AG08396 (cell line): ENCODE measurements around the gene FBXL17.

ENCODE experiments used
- DNase-seq: peaks from one replicate; pipeline ENCODE4 v3.0.0; 2012; ENCODE audit warnings: low spot score, mixed read lengths

Gene FBXL17

GRCh38 chr5:107990881-107991810, 390.8 kb downstream of the FBXL17 start:
- no peak for DNase-seq

- DNase-seq, result no peak
Measured at GRCh38 chr5:107985144-107985543, 396.8 kb downstream of the FBXL17 start.

DNA sequence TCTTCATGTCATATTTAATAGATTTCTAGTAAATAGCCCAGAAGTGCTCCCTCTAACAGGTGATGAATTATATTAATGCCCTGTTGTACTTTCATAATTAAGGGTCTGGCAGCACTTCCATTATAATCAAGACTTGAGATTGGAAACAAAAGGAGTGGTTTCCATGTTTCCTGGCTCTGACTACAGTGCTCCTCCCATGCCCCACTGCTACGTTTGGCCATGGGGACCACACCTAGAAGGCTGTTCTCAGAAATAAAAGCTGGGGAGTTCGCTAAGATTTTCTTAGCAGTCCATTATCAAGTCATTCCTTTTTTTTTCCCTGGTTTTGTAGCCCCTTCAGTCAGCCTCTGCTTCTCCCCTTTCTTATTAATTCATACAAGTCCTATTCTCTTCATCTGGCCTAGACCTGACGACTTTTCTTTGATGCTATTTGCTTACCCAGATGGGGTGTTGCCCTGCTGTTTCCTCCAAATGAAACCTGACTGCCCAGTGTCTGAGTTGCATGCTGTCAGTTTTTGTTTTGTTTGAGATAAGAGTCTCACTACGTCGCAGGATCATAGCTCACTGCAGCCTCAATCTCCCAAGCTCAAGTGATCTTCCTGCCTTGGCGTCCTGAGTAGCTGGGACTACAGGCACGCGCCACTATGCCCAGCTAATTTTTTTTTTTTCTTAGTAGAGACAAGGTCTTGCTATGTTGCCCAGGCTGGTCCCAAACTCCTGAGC, 399.0 kb downstream of the FBXL17 start:
- DNase-seq, result no peak

GRCh38 chr5:107980923-107981692, 400.8 kb downstream of the FBXL17 start:
- no peak for DNase-seq

- DNase-seq, result no peak
Measured at GRCh38 chr5:107979900-107980299, 402.0 kb downstream of the FBXL17 start.

GRCh38 chr5:107979291-107979690, 402.6 kb downstream of the FBXL17 start:
- DNase-seq, result no peak

- DNase-seq, result no peak
Measured at GRCh38 chr5:107977550-107978071, 404.3 kb downstream of the FBXL17 start.

- DNase-seq, result no peak
Measured at GRCh38 chr5:107975568-107975967, 406.3 kb downstream of the FBXL17 start.

- DNase-seq, result no peak
Measured at GRCh38 chr5:107971846-107972245, 410.1 kb downstream of the FBXL17 start.

GRCh38 chr5:107969847-107970246, 412.1 kb downstream of the FBXL17 start:
- DNase-seq, result no peak

DNA sequence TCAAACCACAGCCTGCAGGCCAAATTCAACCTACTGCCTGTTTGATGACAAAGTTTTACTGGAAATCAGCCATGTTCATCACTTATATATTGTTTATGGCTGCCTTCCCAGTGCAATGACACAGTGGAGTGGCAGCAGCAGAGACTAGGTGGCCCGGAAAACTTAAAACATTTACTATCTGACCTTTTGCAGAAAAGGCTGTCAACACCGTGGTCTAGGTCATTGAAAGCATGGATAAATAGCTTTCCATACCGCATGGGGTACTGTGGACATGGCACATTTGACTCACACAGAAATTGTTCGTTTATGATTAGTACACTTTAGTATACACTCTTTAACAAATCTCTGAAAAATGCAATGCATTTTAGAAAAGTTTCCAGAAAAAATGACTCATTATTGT, 412.9 kb downstream of the FBXL17 start:
- DNase-seq, result peak; percentile 10

DNA sequence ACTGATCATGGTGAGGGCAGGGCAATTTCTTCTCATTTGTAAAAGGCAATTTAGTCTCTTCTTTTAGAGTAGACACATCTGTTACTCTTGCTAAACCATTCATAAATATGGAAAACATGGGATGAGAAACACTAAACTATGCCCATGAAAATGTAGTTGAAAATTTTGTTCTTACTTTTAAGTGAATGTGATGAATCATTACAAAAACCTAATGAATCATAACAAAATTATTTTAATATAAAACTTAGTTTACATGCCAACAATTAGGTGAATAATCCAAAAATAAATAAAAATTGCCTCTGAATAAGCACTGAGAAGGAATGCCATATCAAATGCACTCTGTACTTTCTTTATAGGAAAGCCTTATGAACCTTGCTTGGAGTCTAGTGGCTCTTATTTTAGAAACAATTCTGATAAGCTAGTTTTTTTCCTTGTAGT, 413.5 kb downstream of the FBXL17 start:
- no peak for DNase-seq

DNA sequence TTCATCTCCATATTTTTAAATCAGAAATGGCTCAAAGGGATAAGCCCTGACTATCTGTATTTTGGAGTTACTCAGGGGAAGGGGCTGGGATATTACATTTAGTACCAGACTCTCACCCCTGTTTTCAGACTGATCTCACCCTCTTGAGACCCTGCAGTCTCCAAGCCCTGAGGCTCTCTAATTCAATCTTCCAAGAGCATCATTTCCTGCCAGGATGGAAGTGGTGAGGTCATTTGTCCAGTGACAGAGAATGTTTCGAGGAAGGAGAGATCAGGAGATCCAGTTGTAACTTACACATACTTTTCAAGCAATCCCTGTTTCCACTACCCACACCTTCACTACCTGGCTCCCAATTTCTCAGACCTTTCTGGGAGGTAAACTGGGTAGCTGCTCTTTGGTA, 415.7 kb downstream of the FBXL17 start:
- no peak for DNase-seq

GRCh38 chr5:107964722-107965121, 417.2 kb downstream of the FBXL17 start:
- no peak for DNase-seq

DNA sequence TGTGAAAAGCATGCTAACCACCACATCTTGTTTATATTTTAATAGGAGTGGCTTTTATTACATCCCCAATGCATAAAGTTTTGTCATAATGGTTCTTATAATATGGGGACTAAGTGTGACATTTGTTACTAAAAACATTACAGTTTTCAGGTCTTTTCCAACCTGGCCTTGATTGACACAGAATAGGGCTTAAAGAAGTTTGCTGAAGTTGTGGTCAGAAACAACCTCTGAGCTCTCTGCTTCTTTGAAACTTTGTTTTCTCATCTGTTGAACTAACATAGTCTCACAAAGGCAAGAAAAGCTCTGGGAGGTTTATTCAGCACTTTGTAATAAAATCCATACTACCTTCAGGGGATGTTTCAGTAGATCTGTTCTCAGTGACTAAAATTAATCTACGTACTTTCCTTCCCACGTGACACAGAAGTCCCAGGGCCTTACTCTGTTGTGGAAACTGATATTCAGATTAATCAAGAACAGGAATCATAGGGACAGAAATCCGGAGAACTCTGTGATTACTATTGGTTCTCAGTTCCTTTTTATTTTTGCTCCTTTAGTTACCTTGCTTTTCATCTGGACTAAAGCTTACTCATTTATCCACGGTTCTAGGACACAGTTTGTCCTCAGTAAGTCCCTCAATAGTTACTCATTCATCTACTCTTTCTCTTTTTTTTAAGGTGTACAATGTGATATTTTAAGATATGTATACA, 422.2 kb downstream of the FBXL17 start:
- no peak for DNase-seq

DNA sequence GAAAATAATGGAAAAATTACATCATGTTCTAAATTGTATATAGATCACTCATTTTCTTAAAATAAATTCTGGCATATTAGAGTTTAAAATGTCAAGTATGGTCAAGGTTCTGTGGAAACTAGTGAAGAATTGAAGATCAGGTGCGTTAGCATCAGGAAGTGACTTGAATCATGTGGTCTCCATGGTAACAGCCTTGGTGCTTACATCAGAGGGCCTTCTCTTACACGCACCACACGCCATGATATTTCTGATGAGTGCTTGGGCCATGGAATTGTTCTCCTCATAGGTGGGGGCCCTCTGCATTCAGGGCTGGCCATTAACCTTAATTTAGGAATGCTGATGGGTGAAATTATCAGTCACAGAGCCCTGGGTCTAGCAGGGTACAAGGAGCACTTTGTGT, 423.0 kb downstream of the FBXL17 start:
- DNase-seq, result no peak

DNA sequence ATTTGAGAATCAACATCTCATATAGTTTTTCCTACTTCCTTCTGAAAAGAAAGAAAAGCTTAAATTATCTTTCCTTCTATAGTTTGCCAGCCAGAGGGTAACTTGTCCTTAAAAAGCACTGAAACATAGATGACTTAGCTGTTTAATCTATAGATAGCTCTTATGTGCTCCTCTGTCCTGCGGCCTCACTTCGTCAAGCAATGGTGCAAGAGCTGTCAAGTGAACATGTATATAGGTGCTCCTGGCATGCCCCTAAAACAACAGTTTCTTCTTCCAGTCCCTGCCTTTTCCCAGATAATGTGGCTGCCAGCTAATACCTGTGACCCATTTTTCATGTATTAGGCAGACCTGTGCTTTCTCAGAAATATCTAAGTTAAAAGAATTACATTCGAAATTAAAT, 423.5 kb downstream of the FBXL17 start:
- DNase-seq, result no peak

- no peak for DNase-seq
Measured at GRCh38 chr5:107957051-107957450, 424.8 kb downstream of the FBXL17 start.

DNA sequence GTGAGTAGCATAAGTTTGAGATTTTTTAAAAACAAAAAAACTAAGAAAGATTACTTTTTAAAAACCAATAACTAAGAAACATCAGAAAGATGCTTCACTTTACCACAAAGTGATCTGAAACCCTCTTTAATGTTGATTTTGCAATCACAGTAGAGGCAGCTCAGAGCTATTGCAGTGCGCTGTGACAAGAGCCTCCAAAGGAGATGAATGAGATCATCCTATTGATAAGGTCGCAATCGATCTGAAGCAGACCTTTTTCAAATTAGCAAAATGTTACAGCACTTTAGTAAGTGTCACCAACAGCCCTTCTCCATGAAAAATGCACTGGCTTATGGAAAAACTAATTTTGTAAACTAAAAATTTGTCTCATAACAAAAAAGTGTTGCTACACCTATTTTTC, 426.6 kb downstream of the FBXL17 start:
- DNase-seq, result no peak

DNA sequence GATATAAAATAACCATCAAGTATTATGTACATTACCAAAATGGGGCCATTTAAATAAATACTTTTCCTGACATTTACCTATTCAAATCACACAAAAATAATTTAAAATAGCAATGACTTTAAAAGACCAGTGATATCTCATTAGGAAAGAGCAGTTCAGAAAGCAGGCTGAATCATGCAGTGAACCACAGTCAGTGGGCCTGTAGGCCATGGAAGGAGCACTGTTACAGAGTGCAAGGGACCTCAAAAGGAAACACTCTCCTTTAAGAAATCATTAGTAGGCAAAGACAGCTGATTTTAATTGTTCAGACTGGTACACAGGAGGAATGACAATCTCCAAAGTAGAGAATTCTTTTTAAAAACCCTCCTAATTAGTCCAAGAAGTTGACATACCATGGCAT, 427.6 kb downstream of the FBXL17 start:
- DNase-seq, result no peak

DNA sequence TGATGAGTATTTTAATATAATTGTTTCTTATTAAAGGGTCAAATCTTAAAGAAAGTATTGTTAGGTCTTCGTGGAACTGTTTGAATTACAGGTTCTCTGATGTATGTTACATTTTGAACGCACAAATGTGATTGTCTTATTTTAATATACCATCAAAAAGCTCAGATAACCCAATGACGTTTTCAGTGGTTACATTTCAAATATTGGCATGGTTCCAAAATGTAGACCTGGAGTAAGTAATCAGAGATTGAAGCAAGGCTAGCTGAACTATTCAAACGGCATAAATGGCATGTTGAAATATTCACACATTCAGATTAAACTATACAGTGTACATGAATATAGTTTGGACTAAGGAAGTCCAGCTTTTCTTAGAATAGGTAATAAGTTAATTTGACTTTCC, 429.4 kb downstream of the FBXL17 start:
- DNase-seq, result no peak

- DNase-seq, result no peak
Measured at GRCh38 chr5:107951309-107951708, 430.6 kb downstream of the FBXL17 start.
